Activated CD4-positive, CD25-positive, alpha-beta regulatory T cell treated with anti-CD3 and anti-CD28 coated beads, Interleukin-2, amount 50 U/mL, for 16 hours (primary cell): Measurements from ENCODE around the gene SPPL2B.
"Not testable (repeated sequence)": the region's sequence is repeated elsewhere in the genome, so short reads cannot be mapped to it uniquely, and the experiment has no call there.

Experiments used
- DNase-seq: peaks from one replicate; pipeline ENCODE4 v3.0.0-alpha.2; 2020; ENCODE audit warnings: low read depth, low spot score

The SPPL2B gene

GRCh38 chr19:2381148-2381820 is 52.8 kb downstream of the SPPL2B start:
- no peak for DNase-seq

GRCh38 chr19:2382530-2383222 is 54.2 kb downstream of the SPPL2B start:
- DNase-seq: no peak

- DNase-seq: no peak
These were observed 56.7 kb downstream of the SPPL2B start for GRCh38 chr19:2385053-2385721.

GRCh38 chr19:2387367-2388288 is 59.1 kb downstream of the SPPL2B start:
- no peak for DNase-seq

GRCh38 chr19:2389594-2389993 is 61.1 kb downstream of the SPPL2B start:
- no peak for DNase-seq

- peak; percentile 14 for DNase-seq
These were observed 62.7 kb downstream of the SPPL2B start for GRCh38 chr19:2391118-2391725.

- DNase-seq: no peak
These were observed 63.9 kb downstream of the SPPL2B start for GRCh38 chr19:2392366-2392765.

GRCh38 chr19:2392899-2393298 is 64.4 kb downstream of the SPPL2B start:
- DNase-seq: not testable (repeated sequence)

GRCh38 chr19:2394054-2394441 is 65.6 kb downstream of the SPPL2B start:
- DNase-seq: no peak

- no peak for DNase-seq
These were observed 66.2 kb downstream of the SPPL2B start for GRCh38 chr19:2394442-2395292.

GRCh38 chr19:2395293-2395829 is 66.9 kb downstream of the SPPL2B start:
- not testable (repeated sequence) for DNase-seq

GRCh38 chr19:2397173-2397572 is 68.7 kb downstream of the SPPL2B start:
- DNase-seq: not testable (repeated sequence)

GRCh38 chr19:2398735-2399305 is 70.3 kb downstream of the SPPL2B start:
- no peak for DNase-seq

GRCh38 chr19:2399582-2399981 is 71.1 kb downstream of the SPPL2B start:
- no peak for DNase-seq
